GM21723 (cell line): Measurements from ENCODE around the gene SRRM3.
"Not testable (repeated sequence)": the region's sequence is repeated elsewhere in the genome, so short reads cannot be mapped to it uniquely, and the experiment has no call there.

ENCODE experiments used
- ATAC-seq: cut with Tn5 transposase; IDR thresholded peaks from one replicate; pipeline ENCODE4 v1.9.1; 2021; ENCODE audit warnings: mild to moderate bottlenecking, moderate library complexity; ENCODE audit not compliant: unreplicated experiment

The SRRM3 gene

GRCh38 chr7:76310102-76310957 lies 108.6 kb downstream of the SRRM3 start:
- ATAC-seq: no peak

- ATAC-seq: not testable (repeated sequence)
Observed at GRCh38 chr7:76311838-76312237, 110.1 kb downstream of the SRRM3 start.

- ATAC-seq: peak; percentile 32
Observed at GRCh38 chr7:76314042-76314721, 112.5 kb downstream of the SRRM3 start.

- not testable (repeated sequence) for ATAC-seq
Observed at GRCh38 chr7:76314740-76315139, 113.0 kb downstream of the SRRM3 start.

GRCh38 chr7:76315364-76315763 lies 113.7 kb downstream of the SRRM3 start:
- ATAC-seq: no peak

GRCh38 chr7:76316984-76317781 lies 115.5 kb downstream of the SRRM3 start:
- ATAC-seq: no peak

- peak; percentile 88 for ATAC-seq
Observed at GRCh38 chr7:76317782-76318487, 116.2 kb downstream of the SRRM3 start.

- ATAC-seq: peak; percentile 49
Observed at GRCh38 chr7:76318488-76319353, 117.0 kb downstream of the SRRM3 start.

GRCh38 chr7:76325092-76325491 lies 123.4 kb downstream of the SRRM3 start:
- no peak for ATAC-seq

GRCh38 chr7:76325811-76326210 lies 124.1 kb downstream of the SRRM3 start:
- no peak for ATAC-seq

- no peak for ATAC-seq
Observed at GRCh38 chr7:76326646-76327233, 125.0 kb downstream of the SRRM3 start.

GRCh38 chr7:76327610-76328009 lies 125.9 kb downstream of the SRRM3 start:
- ATAC-seq: no peak

GRCh38 chr7:76328389-76328788 lies 126.7 kb downstream of the SRRM3 start:
- no peak for ATAC-seq

GRCh38 chr7:76329479-76329878 lies 127.8 kb downstream of the SRRM3 start:
- no peak for ATAC-seq

GRCh38 chr7:76330261-76330660 lies 128.6 kb downstream of the SRRM3 start:
- ATAC-seq: no peak

- no peak for ATAC-seq
Observed at GRCh38 chr7:76330673-76331072, 129.0 kb downstream of the SRRM3 start.

GRCh38 chr7:76332078-76332477 lies 130.4 kb downstream of the SRRM3 start:
- no peak for ATAC-seq

GRCh38 chr7:76333511-76334101 lies 131.9 kb downstream of the SRRM3 start:
- ATAC-seq: no peak
